ENCODE measurements around the gene GRK4. TPM values are rescaled to one million over a fixed set of nuclear protein-coding genes. Genes with fewer than 3 reads are reported as not detected.

Gene GRK4
- total and polyA plus RNA-seq, 2 of the 8 experiments (the other 6 are each of a cell fraction or from before 2014, with no cell fraction given): 0.77 to 1.8 TPM

GRCh38 chr4:3022651-3023050 lies 59.3 kb downstream of the GRK4 start (continued):
- TF ChIP-seq CHD7 (IDR thresholded peaks at IDR 0.05; ENCODE audit: insufficient replicate concordance, low read length) (no peak), RXRA (IDR thresholded peaks at IDR 0.05; ENCODE audit: insufficient read depth, low read depth, low read length) (no peak), NRF1 (IDR thresholded peaks at IDR 0.05; ENCODE audit: low read depth, low read length) (no peak), TEAD4 (IDR thresholded peaks at IDR 0.05; ENCODE audit: low read depth, low read length) (no peak), SP2 (IDR thresholded peaks at IDR 0.05; ENCODE audit: low read length) (no peak), CBX8 (IDR thresholded peaks at IDR 0.05; ENCODE audit: borderline replicate concordance, low read depth, low read length) (no peak), EGR1 (IDR thresholded peaks at IDR 0.05; ENCODE audit: borderline replicate concordance, low read depth, low read length) (no peak), ATF3 (IDR thresholded peaks at IDR 0.05; ENCODE audit: insufficient read depth, low read depth, low read length) (no peak), USF2 (IDR thresholded peaks at IDR 0.05; ENCODE audit: low read length) (no peak), SIRT6 (IDR thresholded peaks at IDR 0.05; ENCODE audit: low read length) (no peak)
